T-helper 17 cell (primary cell): ENCODE data around the gene TBC1D5. TPM values are rescaled to one million over a fixed set of nuclear protein-coding genes. Genes with fewer than 3 reads are reported as not detected.

Experiments used
- ATAC-seq: fragments of 150-1000 bp; cut with Tn5 transposase; 2 replicates; pipeline ENCODE4 v1.10.0; 2021; ENCODE audit warnings: mild to moderate bottlenecking, moderate library complexity
- DNase-seq, 3 donors: peaks; one replicate each; pipeline versions ENCODE4 v3.0.0 to v3.0.0-alpha.2; 2020 to 2021
- H3K9me3 ChIP-seq: one replicate; pipeline ENCODE4 v1.7.0; 2013; ENCODE audit warnings: low read length, mild to moderate bottlenecking; ENCODE audit not compliant: control insufficient read depth, poor library complexity, severe bottlenecking
- H3K27ac Mint-ChIP-seq: one replicate; pipeline ENCODE4 v1.8.0; 2022; ENCODE audit warnings: mild to moderate bottlenecking, moderate library complexity, mixed read lengths
- H3K27me3 Mint-ChIP-seq: one replicate; pipeline ENCODE4 v1.8.0; 2022; ENCODE audit warnings: mixed read lengths
- H3K36me3 Mint-ChIP-seq: one replicate; pipeline ENCODE4 v1.8.0; 2022; ENCODE audit warnings: low read depth, mixed read lengths
- H3K4me1 Mint-ChIP-seq: one replicate; pipeline ENCODE4 v1.8.0; 2022; ENCODE audit warnings: mild to moderate bottlenecking, mixed read lengths
- H3K4me3 Mint-ChIP-seq: one replicate; pipeline ENCODE4 v1.8.0; 2022; ENCODE audit warnings: mild to moderate bottlenecking, moderate library complexity, mixed read lengths
- total RNA-seq, 4 donors: library from RNA in 2 of 4; stranded (reverse) in 2 of 4; gene quantifications; one replicate each; pipeline ENCODE4 v1.2.3 and lab custom pipeline; 2022 to 2026

The TBC1D5 gene
- total RNA-seq, 2 donors from 2014 or later = 53.7 to 58.4 TPM

DNA sequence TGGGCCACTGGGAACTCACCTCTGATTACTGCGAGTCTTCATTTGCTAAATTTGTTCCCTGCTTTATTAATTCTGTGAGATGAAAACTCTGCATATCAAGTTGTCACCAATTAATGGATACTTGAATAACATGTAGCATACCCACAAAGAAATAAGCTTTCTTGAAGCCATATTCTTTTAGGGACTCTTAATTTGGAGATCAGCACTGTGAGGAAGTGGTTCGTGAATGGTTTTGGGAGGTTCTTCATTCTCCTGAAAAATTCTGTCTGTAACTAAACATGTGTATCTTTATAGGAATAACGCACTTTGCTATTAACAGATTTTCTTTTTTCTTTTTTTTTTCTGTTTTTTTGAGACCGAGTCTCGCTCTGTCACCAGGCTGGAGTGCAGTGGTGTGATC is 19.1 kb upstream of the TBC1D5 start:
- H3K4me1 Mint-ChIP-seq = no peaks in the 10 kb centered on the region
- H3K36me3 Mint-ChIP-seq = no peaks in the 10 kb centered on the region
- no peak overlapping the region for H3K27ac Mint-ChIP-seq
- H3K27me3 Mint-ChIP-seq = peaks cover 8% of the 10 kb centered on the region
- no peaks in the 10 kb centered on the region for H3K9me3 ChIP-seq
- ATAC-seq (no peak), DNase-seq (no peak)
- no peak overlapping the region for H3K4me3 Mint-ChIP-seq

DNA sequence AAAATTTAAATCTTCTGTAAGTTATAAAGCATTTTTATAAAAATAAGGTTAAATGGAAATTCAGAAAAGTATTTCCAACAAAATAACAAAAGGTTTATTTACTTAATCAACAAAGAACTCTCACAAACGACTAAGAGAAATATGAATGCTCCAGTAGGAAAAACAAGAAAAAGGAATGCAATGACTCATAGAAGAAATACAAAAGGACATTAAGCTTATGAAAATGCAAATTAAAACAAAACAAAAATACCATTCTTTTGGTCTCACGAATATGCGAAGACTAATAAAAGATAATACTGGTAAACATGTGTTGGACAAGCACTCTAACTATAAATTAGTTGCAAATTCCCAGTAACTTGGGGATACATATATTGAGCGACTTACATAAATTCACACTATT is 17.5 kb upstream of the TBC1D5 start:
- Mint-ChIP-seq H3K4me1 (peaks cover 10% of the 10 kb centered on the region), H3K27ac (no peak overlapping the region), H3K4me3 (no peak overlapping the region), H3K27me3 (peaks cover 8% of the 10 kb centered on the region), H3K36me3 (no peaks in the 10 kb centered on the region)
- H3K9me3 ChIP-seq = no peaks in the 10 kb centered on the region
- DNase-seq (no peak), ATAC-seq (no peak)

DNA sequence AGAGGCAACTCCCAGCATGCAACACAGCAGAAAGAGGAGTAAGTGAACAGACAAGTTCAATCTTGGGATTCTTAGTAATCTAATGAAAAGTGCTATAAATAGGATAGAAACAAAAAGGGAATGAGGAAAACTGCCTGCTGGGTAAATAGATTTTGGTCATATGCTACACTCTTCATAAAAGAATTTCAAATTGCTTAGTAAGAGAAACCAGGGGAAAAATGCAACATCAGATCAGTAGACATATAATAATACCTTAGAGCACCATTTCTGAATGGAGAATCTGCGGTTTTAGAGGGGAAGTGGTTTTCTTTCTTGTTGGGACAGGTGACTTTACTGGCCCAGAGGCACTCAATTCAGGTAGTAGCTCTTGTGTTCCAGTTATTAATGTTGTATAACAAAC is 13.4 kb upstream of the TBC1D5 start:
- peaks cover 10% of the 10 kb centered on the region for H3K4me1 Mint-ChIP-seq
- H3K36me3 Mint-ChIP-seq = no peaks in the 10 kb centered on the region
- DNase-seq = no peak
- ATAC-seq = peak; percentile 49
- H3K9me3 ChIP-seq = no peaks in the 10 kb centered on the region
- H3K4me3 Mint-ChIP-seq = no peak overlapping the region
- H3K27me3 Mint-ChIP-seq = no peaks in the 10 kb centered on the region
- H3K27ac Mint-ChIP-seq = no peak overlapping the region

DNA sequence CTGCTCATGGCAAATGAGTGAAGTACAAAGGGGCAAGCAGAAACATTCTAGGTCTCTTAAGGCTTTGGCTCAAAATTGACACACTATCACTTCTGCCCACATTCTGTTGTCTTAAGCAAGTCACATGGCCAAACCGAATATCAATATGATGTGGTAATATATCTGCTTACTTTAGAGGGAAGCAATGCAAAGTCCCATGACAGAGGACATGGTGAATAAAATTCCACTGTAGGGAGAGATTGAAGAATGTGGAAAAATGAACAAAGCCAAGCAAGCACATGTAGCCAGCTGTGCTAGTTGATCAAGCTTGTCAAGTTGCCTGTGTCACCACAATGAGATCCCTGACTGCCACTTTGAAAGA is 11.2 kb upstream of the TBC1D5 start:
- no peaks in the 10 kb centered on the region for H3K9me3 ChIP-seq
- H3K27ac Mint-ChIP-seq = no peak overlapping the region
- no peak for ATAC-seq
- H3K36me3 Mint-ChIP-seq = no peaks in the 10 kb centered on the region
- no peak overlapping the region for H3K4me3 Mint-ChIP-seq
- peaks cover 22% of the 10 kb centered on the region for H3K4me1 Mint-ChIP-seq
- no peak for DNase-seq
- H3K27me3 Mint-ChIP-seq = no peaks in the 10 kb centered on the region

DNA sequence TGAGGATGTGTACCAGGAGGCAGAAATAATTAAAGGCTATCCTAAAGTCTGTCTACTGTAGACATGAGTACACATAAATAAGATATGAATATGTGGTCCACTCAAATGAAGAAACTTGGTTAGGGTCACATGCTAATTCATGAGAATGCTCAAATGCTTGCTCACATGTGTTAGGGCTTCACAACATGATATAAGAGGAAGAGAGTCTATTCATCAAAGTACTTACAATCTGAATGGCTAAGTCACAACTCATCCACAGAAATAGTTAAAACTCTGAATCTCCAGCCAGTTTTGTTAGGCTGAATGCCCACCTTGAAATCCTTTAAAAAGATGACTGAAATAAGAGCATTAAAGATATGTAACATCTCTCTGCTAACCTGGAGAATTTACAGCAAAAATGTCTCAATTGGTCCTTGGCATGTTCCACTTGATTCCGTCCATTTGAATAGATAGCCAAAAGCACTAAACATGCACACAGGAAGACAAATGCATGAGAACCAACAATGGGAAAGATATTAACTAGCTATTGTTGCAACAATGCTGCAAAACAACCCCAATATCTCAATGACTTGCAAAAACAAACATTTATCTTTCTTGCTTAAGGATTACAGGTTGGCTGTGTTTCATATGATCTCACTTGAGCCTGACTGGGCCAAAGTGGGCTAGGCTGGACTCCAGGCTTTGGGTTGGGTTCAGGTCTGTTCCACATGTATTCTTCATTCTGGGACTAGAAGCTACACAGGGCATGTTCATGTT is 10.6 kb upstream of the TBC1D5 start:
- Mint-ChIP-seq H3K4me1 (peaks cover 22% of the 10 kb centered on the region), H3K27me3 (no peaks in the 10 kb centered on the region), H3K4me3 (no peak overlapping the region), H3K27ac (no peak overlapping the region), H3K36me3 (no peaks in the 10 kb centered on the region)
- ATAC-seq (no peak), DNase-seq (no peak)
- no peaks in the 10 kb centered on the region for H3K9me3 ChIP-seq

DNA sequence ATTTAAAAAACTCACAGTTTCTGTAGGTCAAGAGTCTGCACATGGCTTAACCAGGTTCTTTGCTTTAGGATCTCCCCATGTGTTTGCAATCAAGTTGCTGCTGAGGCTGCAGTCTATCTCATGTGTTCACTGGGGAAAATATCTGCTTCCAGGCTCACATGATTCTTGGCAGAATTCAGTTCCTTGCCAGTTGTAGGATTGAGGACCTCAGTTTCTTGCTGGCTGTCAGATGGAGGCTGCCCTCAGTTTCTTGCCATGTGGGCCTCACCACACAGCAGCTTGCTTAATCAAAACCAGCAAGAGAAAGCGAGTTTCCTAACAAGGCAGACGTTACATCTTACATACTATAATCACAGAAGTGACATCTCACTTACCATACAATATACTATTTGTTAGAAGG is 10.0 kb upstream of the TBC1D5 start:
- no peak overlapping the region for H3K27ac Mint-ChIP-seq
- peaks cover 24% of the 10 kb centered on the region for H3K4me1 Mint-ChIP-seq
- H3K27me3 Mint-ChIP-seq = no peaks in the 10 kb centered on the region
- H3K9me3 ChIP-seq = no peaks in the 10 kb centered on the region
- H3K36me3 Mint-ChIP-seq = no peaks in the 10 kb centered on the region
- DNase-seq = no peak
- H3K4me3 Mint-ChIP-seq = no peak overlapping the region
- ATAC-seq = no peak

DNA sequence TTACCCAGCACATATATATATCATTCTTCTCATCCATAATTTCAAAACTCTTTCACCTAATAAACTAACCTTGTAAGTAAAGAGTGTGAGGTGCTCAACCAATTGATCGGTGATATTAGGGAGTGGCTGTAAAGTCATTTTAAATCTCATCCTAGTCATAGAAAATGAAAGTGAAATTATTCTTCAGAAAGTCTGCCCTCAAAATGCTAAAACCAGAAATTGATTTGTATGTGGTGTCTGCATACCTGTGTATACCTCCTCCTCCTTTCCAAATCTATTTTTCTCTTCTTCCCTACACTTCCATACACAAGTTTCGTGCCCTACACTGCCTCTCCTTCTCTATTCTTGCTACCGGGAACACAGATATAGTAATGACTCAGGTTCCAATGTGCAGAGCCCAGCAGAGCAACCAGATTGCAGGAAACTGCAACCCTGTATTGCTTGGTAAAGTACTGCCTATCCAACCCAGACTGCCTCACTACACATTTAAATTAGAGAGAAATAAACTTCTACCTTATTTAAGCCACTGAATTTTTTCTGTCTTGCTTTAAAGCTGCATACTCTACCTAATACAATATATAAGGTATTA is 7.4 kb upstream of the TBC1D5 start:
- Mint-ChIP-seq H3K27ac (peak overlapping the region; percentile 93), H3K4me3 (peak overlapping the region; percentile 92), H3K27me3 (no peaks in the 10 kb centered on the region), H3K36me3 (no peaks in the 10 kb centered on the region), H3K4me1 (peaks cover 16% of the 10 kb centered on the region)
- no peaks in the 10 kb centered on the region for H3K9me3 ChIP-seq
- ATAC-seq (peak; percentile 68), DNase-seq (no peak)

DNA sequence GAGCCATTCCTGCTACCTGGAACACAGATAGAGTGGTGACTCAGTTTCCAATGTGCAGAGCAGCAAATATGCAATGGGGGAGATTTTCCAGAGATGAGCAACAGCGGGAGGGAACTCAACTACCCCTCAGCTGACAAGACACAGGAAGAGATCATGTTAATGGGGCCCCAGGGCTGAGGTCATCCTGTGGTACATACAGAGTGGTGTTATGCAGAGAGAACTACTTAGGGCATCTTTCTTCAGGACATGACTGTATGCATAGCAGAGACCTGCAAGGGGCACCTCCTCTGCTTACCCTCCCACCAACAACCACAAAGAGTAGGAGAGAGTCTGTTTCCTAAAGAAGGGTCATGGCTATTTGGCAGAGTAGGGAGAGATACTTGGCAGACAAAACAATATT is 6.8 kb upstream of the TBC1D5 start:
- ATAC-seq = peak; percentile 50
- Mint-ChIP-seq H3K27me3 (no peaks in the 10 kb centered on the region), H3K4me1 (peaks cover 16% of the 10 kb centered on the region), H3K4me3 (peak overlapping the region; percentile 92), H3K36me3 (no peaks in the 10 kb centered on the region), H3K27ac (peak overlapping the region; percentile 93)
- H3K9me3 ChIP-seq = no peaks in the 10 kb centered on the region
- DNase-seq = no peak

DNA sequence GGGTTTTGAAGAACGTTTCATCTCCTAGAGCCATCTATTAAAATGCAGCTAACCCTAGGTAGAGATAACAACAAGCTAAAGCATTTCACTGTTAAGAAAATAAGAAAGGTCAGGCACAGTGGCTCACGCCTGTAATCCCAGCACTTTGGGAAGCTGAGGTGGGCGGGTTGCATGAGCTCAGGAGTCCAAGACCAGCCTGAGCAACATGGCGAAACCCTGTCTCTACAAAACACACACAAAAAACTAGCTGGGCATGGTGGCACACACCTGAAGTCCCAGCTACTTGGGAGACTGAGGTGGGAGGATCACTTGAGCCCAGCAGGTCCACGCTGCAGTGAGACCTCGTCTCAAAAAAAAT is 5.4 kb upstream of the TBC1D5 start:
- DNase-seq (no peak), ATAC-seq (no peak)
- no peaks in the 10 kb centered on the region for H3K9me3 ChIP-seq
- Mint-ChIP-seq H3K27me3 (no peaks in the 10 kb centered on the region), H3K4me1 (peaks cover 22% of the 10 kb centered on the region), H3K36me3 (no peaks in the 10 kb centered on the region), H3K4me3 (no peak overlapping the region), H3K27ac (no peak overlapping the region)

DNA sequence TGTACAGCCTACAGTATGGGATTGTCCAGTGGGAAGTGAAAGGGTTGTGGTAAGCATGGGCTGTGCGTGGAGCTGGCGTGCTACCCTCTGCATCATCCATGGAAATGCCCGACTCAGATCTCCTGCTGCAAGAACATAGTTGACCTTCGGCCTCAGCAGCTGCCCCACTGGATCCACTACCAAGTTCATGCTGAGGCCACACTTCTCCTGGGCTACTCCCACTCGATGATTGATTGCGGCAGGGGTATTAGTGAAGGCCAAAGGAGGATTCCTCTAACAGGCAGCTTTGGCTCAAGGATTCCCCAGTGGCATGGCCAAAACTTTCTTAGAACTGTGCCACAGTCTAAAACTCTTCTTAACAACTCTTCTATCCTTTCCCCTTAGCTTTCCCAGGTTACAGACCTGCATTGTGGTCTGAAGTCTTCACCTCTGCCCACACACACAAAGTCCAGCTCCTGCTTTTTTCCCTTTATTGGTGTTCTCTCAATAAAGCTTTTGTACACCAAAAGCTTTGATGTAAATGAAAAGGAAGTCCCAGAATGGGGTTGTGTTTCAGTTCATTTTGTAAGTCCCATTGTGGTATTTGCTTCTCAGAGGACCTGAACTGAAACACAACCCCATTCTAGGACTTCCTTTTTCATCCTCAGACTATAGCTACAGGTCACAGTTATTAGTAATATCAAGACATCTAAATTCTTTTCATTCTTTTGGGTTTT is 4.9 kb upstream of the TBC1D5 start:
- Mint-ChIP-seq H3K27ac (no peak overlapping the region), H3K4me1 (peaks cover 24% of the 10 kb centered on the region), H3K27me3 (no peaks in the 10 kb centered on the region), H3K36me3 (no peaks in the 10 kb centered on the region), H3K4me3 (no peak overlapping the region)
- no peaks in the 10 kb centered on the region for H3K9me3 ChIP-seq
- DNase-seq (no peak), ATAC-seq (no peak)

DNA sequence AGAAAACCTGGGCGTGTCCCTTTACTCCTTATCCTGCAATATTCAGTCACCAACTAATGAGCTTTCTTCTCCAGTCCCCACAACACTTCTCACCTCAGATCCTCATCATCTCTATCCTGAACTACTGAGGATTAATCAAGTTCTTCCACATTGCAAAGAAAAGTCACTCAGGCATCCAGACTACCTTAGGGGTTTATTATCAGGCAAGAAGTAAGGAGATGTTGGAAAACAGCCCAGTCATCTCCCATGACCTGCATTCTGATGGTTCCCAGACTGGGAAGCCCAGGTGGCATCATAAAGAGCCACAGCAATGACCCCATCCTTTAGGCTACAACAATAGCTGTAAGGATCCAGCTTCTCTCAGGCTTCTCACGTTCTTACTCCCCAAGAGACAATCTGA is 3.5 kb upstream of the TBC1D5 start:
- H3K4me3 Mint-ChIP-seq = no peak overlapping the region
- DNase-seq (no peak), ATAC-seq (no peak)
- H3K27ac Mint-ChIP-seq = no peak overlapping the region
- peaks cover 30% of the 10 kb centered on the region for H3K4me1 Mint-ChIP-seq
- no peaks in the 10 kb centered on the region for H3K36me3 Mint-ChIP-seq
- H3K27me3 Mint-ChIP-seq = no peaks in the 10 kb centered on the region
- H3K9me3 ChIP-seq = no peaks in the 10 kb centered on the region

DNA sequence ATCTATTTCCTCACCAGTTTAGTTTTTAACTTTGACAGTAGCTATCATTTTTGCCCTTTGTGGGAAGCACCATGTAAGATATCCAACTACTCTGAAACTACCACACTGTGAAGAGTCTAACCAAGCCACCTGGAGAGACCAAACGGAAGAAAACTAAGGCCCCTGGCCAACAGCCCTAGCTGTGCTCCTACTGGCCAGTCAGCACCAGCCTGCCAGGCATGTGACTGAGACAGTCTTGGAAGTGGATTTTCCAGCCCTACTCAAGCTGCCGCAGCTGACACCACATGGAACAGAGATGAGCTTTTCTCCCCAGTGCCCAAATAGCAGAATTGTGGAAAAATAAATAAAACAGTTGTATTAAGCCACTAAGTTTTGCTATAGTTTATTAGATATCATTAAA is 2.9 kb upstream of the TBC1D5 start:
- H3K27me3 Mint-ChIP-seq = no peaks in the 10 kb centered on the region
- no peak overlapping the region for H3K27ac Mint-ChIP-seq
- H3K9me3 ChIP-seq = no peaks in the 10 kb centered on the region
- ATAC-seq (no peak), DNase-seq (no peak)
- H3K4me3 Mint-ChIP-seq = no peak overlapping the region
- H3K36me3 Mint-ChIP-seq = no peaks in the 10 kb centered on the region
- H3K4me1 Mint-ChIP-seq = peaks cover 34% of the 10 kb centered on the region

DNA sequence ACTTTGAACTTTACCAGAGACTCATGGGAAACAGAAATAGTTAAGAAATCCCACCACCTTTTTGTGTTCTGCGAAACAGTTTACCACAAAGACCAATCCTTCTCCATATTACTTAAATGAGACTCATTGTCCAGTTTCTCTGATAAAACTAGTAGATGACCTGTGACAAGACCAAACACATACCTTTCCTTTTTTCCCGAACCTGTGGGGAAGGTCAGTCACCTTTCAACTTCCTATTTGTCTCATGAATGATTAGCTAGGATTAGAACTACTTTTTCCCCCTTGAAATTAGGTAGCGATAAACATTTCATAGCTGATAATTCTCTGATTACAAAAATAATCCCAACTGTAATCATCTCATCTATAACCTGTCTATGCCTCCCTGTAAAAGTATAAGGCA is 2.3 kb upstream of the TBC1D5 start:
- DNase-seq (no peak), ATAC-seq (no peak)
- H3K36me3 Mint-ChIP-seq = no peaks in the 10 kb centered on the region
- no peaks in the 10 kb centered on the region for H3K27me3 Mint-ChIP-seq
- no peak overlapping the region for H3K4me3 Mint-ChIP-seq
- peaks cover 32% of the 10 kb centered on the region for H3K4me1 Mint-ChIP-seq
- H3K9me3 ChIP-seq = no peaks in the 10 kb centered on the region
- H3K27ac Mint-ChIP-seq = no peak overlapping the region

DNA sequence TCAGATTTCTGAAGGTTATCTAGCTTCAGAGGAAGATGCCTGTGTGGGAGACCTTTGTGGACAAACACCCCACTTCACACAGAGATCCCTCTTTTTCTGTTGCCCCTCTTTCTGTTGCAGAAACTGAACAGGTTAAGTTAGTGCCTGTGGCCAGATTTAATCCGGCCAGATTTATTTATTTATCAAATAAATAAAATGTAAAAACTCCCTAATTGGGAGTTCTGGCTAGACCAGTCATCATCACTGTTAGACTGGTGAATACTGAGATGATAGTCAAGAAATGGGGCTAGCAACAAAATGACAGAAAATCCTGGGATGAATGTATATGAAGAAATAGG is 1.2 kb upstream of the TBC1D5 start:
- DNase-seq = no peak
- no peak for ATAC-seq
- Mint-ChIP-seq H3K27ac (peak overlapping the region; percentile 81), H3K4me1 (peaks cover 32% of the 10 kb centered on the region), H3K36me3 (no peaks in the 10 kb centered on the region), H3K27me3 (no peaks in the 10 kb centered on the region), H3K4me3 (peak overlapping the region; percentile 88)
- H3K9me3 ChIP-seq = no peaks in the 10 kb centered on the region
